Activated CD8-positive, alpha-beta T cell treated with anti-CD3 and anti-CD28 coated beads for 36 hours (primary cell): ENCODE results near the gene NOL3. TPM values are rescaled to one million over a fixed set of nuclear protein-coding genes. Genes with fewer than 3 reads are reported as not detected.
A peak's percentile ranks its signal among the peaks of the same experiment; 100 is the strongest.

Experiments used
- ATAC-seq: fragments of 200-7000 bp; cut with Tn5 transposase; one replicate; pipeline ENCODE4 v1.10.0; 2021; ENCODE audit warnings: mild to moderate bottlenecking, moderate library complexity
- CTCF ChIA-PET: fragments of 350-600 bp; sonication (Branson Sonifier 250); formaldehyde crosslinking; loops from one replicate; lab custom pipeline; 2021; ENCODE audit warnings: antibody characterized with exemption; lab: Charles Lee
- POLR2A ChIA-PET: fragments of 350-600 bp; sonication (Branson Sonifier 250); formaldehyde crosslinking; loops from one replicate; lab custom pipeline; 2021; ENCODE audit warnings: antibody characterized with exemption; lab: Charles Lee
- DNase-seq: peaks from one replicate; pipeline ENCODE4 v3.0.0-alpha.2; 2020
- H3K27ac Mint-ChIP-seq: one replicate; pipeline ENCODE4 v1.8.0; 2021; ENCODE audit warnings: mild to moderate bottlenecking, mixed read lengths
- H3K27me3 Mint-ChIP-seq: one replicate; pipeline ENCODE4 v1.8.0; 2021; ENCODE audit warnings: mixed read lengths
- H3K36me3 Mint-ChIP-seq: one replicate; pipeline ENCODE4 v1.8.0; 2021; ENCODE audit warnings: low read depth, mixed read lengths
- H3K4me1 Mint-ChIP-seq: one replicate; pipeline ENCODE4 v1.8.0; 2021; ENCODE audit warnings: low read depth, mixed read lengths
- H3K4me3 Mint-ChIP-seq: one replicate; pipeline ENCODE4 v1.8.0; 2021; ENCODE audit warnings: mild to moderate bottlenecking, moderate library complexity, mixed read lengths
- H3K9me3 Mint-ChIP-seq: one replicate; pipeline ENCODE4 v1.8.0; 2021; ENCODE audit warnings: mixed read lengths
- intact Hi-C: fragments of 100-400 bp; cut with micrococcal nuclease; formaldehyde crosslinking; loops from one replicate; pipeline ENCODE4 v1.10.0; 2022
- total RNA-seq, 2 experiments: library from RNA; stranded (reverse); gene quantifications; one replicate each; pipeline ENCODE4 v1.2.3, GENCODE V29; 2021
- TF ChIP-seq, protein P1 (sequence below): fragments of 200-600 bp; IDR thresholded peaks from one replicate; pipeline ENCODE4 v1.8.0; 2022; ENCODE audit warnings: antibody characterized with exemption, mild to moderate bottlenecking

Gene NOL3
- total RNA-seq, 2 experiments from 2014 or later = 24.5 to 25.3 TPM

DNA sequence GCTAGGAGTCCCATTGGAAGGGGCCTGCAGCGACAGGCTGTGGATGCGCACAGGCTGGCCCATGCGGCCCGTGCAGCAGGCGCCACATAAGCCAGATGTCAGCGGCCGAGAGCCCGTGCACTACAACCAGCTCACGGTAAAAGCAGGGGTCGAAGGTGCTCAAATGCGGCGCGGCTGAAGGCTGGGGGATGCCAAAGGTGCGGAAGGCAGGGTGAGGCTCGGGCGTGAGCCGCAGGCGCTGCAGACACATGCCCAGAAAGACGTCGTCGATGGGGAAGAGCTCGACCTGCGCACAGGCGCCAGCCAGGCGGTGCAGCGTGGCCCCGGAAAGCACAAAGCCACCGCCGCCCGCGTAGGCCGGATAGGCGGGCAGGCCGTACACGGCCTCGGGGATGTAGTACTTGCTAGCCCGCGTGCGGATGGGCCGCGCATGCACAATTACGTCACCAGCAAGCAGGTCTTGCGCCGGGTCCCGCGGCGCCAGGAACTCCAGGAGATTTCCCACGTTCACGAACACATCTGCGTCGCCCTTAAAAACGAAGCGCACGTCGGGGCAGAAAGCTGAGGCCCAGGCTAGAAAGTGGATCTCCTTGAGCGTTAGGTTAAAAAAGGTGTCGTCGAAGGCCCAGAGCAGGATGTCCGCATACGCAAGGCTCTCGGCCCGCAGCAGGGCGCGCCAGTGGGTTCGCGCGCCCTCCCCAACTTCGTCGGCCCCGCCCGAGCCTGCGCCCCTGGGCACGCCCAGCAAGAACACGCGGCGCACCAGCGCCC lies 20.9 kb upstream of the NOL3 start:
- H3K36me3 Mint-ChIP-seq = peaks cover 41% of the 10 kb centered on the region
- intact Hi-C loops = no loop called here
- peak; percentile 3 for ATAC-seq

DNA sequence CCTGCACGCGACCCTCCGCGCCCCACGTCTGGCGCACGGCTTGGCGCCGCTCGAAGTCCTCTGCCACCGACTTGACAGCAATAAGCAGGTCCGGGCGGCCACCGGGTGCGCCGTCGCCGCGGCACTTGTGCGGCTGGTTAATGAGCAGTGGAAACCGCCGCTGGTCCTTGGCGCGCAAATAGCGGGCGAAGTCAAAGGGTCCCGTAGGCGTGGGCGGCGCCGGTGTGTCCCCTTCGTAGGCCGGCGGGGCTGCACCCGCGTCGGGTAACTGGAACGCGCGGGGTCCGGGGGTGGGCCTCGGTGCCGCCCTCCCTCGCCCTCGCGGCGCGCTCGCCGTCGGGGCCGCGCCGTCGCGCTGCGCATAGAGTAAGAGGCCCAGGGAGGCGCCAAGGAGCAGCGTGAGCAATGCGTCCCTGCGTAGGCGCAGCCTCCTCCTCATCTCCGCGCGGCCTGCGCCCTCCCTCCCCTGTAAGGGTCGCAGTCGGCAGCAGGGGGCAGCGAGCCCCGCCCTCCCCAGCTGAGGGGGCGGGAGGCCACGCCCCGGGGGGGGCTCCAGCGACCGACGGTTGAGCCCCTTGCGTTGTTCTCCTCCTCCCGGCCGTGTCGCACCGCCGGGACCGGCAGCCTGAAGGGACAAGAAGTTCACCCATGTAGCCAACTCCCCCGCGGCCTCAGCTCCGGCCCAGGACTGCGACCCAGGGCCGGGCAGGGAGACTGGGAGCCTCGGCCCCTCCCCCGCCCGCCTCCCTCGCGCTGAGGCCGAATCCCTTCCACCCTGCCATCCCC lies 20.1 kb upstream of the NOL3 start:
- peak; percentile 80 for ATAC-seq
- TF ChIP-seq, protein P1, sequence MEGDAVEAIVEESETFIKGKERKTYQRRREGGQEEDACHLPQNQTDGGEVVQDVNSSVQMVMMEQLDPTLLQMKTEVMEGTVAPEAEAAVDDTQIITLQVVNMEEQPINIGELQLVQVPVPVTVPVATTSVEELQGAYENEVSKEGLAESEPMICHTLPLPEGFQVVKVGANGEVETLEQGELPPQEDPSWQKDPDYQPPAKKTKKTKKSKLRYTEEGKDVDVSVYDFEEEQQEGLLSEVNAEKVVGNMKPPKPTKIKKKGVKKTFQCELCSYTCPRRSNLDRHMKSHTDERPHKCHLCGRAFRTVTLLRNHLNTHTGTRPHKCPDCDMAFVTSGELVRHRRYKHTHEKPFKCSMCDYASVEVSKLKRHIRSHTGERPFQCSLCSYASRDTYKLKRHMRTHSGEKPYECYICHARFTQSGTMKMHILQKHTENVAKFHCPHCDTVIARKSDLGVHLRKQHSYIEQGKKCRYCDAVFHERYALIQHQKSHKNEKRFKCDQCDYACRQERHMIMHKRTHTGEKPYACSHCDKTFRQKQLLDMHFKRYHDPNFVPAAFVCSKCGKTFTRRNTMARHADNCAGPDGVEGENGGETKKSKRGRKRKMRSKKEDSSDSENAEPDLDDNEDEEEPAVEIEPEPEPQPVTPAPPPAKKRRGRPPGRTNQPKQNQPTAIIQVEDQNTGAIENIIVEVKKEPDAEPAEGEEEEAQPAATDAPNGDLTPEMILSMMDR = peak; percentile 43
- peaks cover 35% of the 10 kb centered on the region for H3K36me3 Mint-ChIP-seq
- CTCF ChIA-PET = interaction anchor here (0.8 to 15.9 kb wide), 6 partner anchors 9 to 196 kb away, joined by 3 to 209 read pairs (median 6); partner anchors contain the start of genes FBXL8, HSF4, NOL3 and TRADD
- H3K4me3 Mint-ChIP-seq = peak overlapping the region; percentile 3
- H3K27me3 Mint-ChIP-seq = peaks cover 21% of the 10 kb centered on the region
- peaks cover 17% of the 10 kb centered on the region for H3K4me1 Mint-ChIP-seq
- POLR2A ChIA-PET = interaction anchor here (0.9 to 1.8 kb wide), 8 partner anchors 8 to 207 kb away, joined by 3 to 5 read pairs (median 3); no protein-coding TSS in a partner anchor
- H3K9me3 Mint-ChIP-seq = no peaks in the 10 kb centered on the region
- peak; percentile 74 for DNase-seq
- H3K27ac Mint-ChIP-seq = no peak overlapping the region
- intact Hi-C loops = no loop called here

More for the DNA sequence above, 20.9 kb upstream of the NOL3 start:
- H3K9me3 Mint-ChIP-seq = no peaks in the 10 kb centered on the region
- H3K27me3 Mint-ChIP-seq = peaks cover 19% of the 10 kb centered on the region
- no peak overlapping the region for H3K27ac Mint-ChIP-seq
- ChIA-PET POLR2A (interaction anchor here (0.9 to 1.3 kb wide), 3 partner anchors 8 to 120 kb away, joined by 3 to 4 read pairs (median 3); no protein-coding TSS in a partner anchor), CTCF (interaction anchor here (0.8 to 2.6 kb wide), 2 partner anchors 11 to 195 kb away, joined by 3 to 8 read pairs; no protein-coding TSS in a partner anchor)
- no peak for DNase-seq
- TF ChIP-seq, protein P1 = no peak
- peaks cover 15% of the 10 kb centered on the region for H3K4me1 Mint-ChIP-seq
- H3K4me3 Mint-ChIP-seq = no peak overlapping the region

DNA sequence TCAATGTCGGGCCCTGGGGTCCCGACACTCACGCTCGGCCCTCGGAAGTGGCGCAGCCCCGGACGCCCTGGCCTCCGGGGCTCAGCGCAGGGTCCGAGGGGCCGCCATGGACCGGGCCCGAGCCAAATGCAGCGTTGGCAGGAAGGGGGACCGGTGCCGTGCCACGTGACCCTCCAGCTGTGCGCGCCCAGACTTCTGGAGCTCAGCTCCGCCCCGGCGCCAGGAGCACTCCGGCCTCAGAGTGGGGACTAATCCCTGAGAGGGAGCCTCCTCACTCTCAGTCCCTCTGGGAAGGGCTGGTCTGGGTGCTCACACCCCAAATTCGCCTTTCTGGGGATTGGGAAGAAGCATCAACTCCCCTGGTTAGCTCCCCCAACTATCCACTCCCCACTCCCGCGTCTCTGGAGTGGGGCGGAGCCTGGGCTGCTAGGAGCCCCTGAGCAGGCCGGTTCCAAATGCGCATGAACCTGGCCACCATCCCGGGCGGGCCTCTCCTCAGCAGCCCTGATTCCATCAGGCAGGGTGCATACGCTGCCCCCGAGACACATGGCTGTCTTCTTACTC lies 19.4 kb upstream of the NOL3 start, which contains the start of gene B3GNT9:
TSS of gene B3GNT9 (minus strand) at position 166 of the 564 bp plus-strand sequence. CDS start 513 bp downstream, outside the sequence.
- Mint-ChIP-seq H3K27me3 (peaks cover 21% of the 10 kb centered on the region), H3K36me3 (peaks cover 31% of the 10 kb centered on the region), H3K4me3 (peak within 1 kb of the TSS; percentile 63), H3K27ac (no peak within 1 kb of the TSS), H3K4me1 (peaks cover 19% of the 10 kb centered on the region), H3K9me3 (no peaks in the 10 kb centered on the region)
- TF ChIP-seq, protein P1 = no peak
- DNase-seq (peak; percentile 56), ATAC-seq (peak; percentile 25)
- intact Hi-C loops = no loop called here
- CTCF ChIA-PET = interaction anchor here (1.4 to 15.9 kb wide), 6 partner anchors 9 to 197 kb away, joined by 3 to 209 read pairs (median 7); partner anchors contain the start of genes FBXL8, HSF4, NOL3 and TRADD
- POLR2A ChIA-PET = interaction anchor here (0.6 to 1.8 kb wide), 7 partner anchors 8 to 208 kb away, joined by 3 to 5 read pairs (median 3); no protein-coding TSS in a partner anchor

DNA sequence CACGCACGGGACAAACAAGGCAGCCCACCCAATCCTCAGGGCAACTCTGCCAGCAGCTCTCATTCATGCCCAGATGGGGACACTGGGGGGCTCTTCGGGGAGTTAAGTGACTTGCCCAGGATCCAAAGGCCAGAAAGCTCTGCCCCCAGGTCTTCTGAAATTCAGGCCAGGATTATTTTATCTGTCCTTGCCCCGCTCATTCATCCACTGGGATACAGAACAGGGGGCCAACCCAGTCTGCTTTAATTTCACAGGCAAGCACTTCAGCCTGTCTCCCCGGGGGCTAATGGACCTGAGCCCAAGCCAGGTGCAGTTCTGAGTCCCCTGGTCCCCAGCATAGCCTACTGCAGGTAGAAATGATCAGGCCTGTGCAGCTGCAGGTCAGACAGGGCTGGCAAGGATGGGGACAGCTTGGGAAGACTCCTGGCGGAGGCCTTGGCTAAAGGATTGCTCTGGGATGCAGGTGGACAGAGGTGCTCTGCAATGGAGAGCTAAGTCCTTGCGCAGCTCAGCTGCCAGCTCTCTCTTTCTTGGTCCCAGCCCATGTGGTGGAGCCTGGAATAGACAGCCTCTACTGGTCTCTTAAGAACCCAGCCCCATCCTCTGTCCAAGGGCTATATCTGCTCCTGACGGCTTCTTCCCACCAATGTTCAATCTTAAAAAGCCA lies 18.8 kb upstream of the NOL3 start:
- Mint-ChIP-seq H3K27me3 (peaks cover 27% of the 10 kb centered on the region), H3K9me3 (no peaks in the 10 kb centered on the region), H3K4me1 (peaks cover 25% of the 10 kb centered on the region), H3K4me3 (peak overlapping the region; percentile 63), H3K27ac (no peak overlapping the region), H3K36me3 (peaks cover 29% of the 10 kb centered on the region)
- no peak for DNase-seq
- TF ChIP-seq, protein P1 = no peak
- no peak for ATAC-seq
- ChIA-PET CTCF (interaction anchor here (1.0 to 15.9 kb wide), 9 partner anchors 8 to 197 kb away, joined by 3 to 209 read pairs (median 5); partner anchors contain the start of genes CES3, FBXL8, HSF4 and NOL3), POLR2A (interaction anchor here (0.6 to 1.8 kb wide), 7 partner anchors 7 to 209 kb away, joined by 3 to 5 read pairs (median 3); no protein-coding TSS in a partner anchor)
- intact Hi-C loops = no loop called here
